HG03159 (cell line): ENCODE measurements around the gene DNAJC4.

Experiments
- ATAC-seq: cut with Tn5 transposase; IDR thresholded peaks from one replicate; pipeline ENCODE4 v1.9.1; 2021; ENCODE audit warnings: mild to moderate bottlenecking, moderate library complexity; ENCODE audit not compliant: unreplicated experiment

Gene DNAJC4, protein sequence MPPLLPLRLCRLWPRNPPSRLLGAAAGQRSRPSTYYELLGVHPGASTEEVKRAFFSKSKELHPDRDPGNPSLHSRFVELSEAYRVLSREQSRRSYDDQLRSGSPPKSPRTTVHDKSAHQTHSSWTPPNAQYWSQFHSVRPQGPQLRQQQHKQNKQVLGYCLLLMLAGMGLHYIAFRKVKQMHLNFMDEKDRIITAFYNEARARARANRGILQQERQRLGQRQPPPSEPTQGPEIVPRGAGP

DNA sequence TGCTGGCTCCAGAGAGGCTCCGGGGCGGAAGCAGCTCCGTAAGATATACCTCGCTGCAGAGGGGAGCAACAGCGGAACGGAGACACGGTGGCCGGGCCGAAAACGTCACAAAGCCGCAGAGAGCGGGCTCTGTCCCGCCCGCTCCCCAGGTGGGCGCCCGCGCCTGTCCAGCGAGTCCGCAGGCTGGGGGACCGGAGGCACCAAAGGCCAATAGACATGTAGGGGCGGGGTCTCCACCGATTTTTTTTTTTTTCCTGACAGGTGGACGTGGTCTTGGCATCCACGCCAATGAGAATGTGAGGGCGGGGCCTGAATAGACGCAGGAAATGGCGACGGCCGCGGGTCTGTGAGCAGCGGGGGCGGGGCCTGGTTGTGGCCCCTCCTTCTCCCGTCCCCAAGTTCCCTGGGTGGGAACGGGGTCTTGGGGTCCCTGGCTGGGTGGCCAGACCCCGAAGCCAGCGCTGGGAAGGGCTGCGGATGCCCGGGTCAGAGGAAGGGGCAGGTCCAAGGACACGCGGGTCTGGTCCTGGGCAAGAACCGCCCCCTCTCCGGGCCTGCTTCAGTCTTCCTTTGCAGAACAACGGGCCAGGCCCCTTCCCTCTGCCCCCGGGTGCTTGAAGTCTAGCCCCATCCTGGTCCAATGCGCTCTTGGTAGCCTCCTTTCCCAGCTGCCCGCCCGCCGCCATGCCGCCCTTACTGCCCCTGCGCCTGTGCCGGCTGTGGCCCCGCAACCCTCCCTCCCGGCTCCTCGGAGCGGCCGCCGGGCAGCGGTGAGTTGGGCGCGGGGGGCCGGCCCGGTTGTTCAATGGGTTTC is at the start of gene DNAJC4:
Gene DNAJC4 (plus strand): TSS at position 378 of the 814 bp plus-strand sequence. CDS start 307 bp downstream, at position 685.
- ATAC-seq = peak; percentile 33

DNA sequence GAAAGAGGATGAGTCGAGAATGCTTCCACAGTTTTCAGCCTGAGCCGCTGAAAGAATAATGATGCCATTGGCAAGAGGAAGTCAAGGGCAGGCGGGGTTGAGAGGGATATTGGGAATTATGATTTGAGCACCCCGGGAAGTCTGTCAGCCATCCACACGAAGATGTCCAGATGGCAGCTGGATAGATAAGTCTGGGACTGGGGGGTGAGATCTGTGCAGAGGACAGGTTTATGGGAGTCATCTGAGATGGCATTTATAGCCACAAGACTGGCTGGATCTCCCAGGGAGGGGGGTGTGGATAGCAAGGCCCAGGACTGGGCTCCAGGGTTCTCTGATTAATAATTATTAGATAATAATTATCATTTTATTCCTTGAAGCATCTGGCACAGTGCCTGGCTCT is 49.5 kb upstream of the DNAJC4 start:
- ATAC-seq = no peak

DNA sequence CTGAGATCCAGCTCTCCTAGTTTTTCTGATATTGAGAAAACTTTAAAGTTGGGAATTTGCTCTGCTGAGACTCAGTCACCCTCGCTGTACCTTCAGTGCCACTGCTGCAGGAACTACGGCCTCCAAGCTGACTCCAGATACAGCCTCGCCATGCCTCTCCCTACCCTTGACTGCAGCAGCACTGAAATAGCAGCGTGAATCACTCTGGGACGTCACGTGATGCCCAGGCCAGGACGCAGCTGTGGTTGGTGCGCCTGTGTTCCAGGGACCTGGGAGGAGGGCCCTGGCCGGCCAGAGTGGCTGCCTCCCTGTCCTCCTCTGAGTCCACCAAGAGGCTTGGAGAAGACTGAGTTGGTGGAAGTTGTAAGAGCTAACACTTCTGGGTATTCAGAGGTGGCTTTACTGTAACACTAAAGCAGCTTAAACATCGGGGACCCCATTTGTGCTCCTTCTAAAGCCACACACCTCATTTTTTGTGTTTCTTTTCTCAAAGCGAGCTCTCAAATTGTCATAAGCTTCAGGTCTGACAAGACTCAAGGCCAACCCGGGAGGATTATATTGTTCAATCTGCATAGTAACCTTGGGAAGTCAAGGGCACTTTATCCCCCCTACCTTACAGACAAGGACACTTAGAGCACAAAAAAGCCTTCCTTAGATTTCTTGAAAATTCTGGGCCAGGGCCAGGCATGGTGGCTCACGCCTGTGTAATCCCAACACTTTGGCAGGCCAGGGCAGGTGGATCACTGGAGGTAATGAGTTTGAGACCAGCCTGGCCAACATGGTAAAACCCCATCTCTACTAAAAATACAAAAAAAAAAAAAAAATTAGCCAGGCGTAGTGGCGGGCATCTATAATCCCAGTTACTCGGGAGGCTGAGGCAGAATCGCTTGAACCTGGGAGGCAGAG is 48.6 kb upstream of the DNAJC4 start:
- ATAC-seq = no peak

DNA sequence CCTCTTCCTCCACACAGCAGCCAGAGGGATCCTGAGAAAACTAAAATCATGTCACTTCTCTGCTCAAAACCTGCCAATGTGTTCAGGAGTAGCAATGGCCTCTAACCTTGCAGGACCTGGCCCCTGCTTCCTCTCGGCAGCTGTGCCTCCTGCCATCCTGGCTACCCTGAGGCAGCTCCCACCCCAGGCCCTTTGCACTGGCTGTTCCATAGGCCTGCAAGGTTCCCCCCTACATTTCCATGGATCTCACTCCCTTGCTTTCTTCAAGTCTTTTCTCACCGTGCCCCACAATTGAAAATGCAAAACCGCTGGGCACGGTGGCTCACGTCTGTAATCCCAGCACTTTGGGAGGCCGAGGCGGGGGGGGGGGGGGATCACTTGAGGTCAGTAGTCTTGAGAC is 46.5 kb upstream of the DNAJC4 start:
- ATAC-seq = no peak

DNA sequence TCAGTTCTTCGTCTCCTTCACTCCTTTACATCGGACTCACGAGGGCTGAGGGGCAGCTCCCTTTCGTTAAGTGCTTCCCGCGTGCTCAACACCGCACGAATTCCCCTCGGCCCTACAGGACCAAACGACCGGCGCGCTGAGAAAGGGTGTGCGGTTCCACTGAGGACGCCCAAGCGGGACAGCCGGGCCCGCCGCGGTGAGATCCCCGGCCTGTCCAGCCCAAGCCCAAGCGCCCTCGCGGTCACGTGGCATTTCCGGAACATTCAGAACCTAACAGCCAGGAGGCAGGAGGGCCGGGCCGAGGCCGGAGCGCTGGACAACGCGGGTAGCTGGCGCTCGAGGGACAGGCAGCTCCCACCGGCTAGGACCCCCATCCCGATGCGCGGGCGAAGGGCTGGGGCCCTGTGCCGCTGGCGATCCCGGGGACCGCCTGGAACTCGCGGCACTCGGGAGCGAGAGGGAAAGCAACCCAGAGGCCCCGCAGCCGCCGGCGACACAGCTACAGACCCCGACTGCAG is 45.1 kb upstream of the DNAJC4 start:
- ATAC-seq = peak; percentile 23

DNA sequence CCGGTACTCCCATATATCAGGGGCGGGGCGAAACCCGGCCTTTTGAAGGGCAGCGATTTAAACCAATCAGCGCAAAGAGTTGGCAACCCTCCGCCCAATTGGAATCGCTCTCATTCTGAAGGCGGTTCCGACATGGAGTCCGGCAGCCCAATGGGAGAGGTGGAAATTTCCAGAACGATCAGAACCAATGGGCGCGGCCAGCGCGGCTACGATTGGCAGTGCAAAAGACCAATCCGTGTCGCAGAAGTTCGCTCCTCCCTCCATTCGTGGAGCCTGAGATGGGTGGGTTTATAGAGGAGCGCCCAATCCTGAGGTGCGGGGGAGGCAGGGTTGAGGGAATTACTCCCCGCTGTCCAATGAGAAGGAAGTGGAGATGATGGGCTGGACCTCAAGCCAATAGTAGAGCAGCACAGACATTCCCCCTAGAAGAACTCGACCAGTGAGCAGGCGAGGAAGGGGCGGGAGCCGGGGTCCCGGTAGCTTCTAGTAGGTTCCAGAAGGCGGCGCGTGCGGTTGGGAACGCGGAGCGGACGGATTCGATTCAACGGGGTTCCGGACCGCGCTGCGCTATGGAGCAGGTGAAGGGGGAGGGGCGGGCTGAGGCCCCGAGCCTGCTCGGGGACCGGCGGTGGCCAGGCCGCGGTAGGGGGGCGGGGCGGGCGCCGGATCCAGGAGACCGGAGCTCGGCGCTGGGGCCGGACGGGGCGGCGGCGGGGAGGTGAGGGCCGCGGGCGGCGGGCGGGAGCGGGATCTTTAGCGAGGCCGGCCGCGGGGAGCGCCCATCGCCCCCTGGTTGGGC is 44.5 kb upstream of the DNAJC4 start, which contains the start of gene STIP1:
Gene STIP1 (plus strand): TSS at position 479 of the 799 bp plus-strand sequence. CDS start 91 bp downstream, at position 570.
- ATAC-seq = peak; percentile 85

DNA sequence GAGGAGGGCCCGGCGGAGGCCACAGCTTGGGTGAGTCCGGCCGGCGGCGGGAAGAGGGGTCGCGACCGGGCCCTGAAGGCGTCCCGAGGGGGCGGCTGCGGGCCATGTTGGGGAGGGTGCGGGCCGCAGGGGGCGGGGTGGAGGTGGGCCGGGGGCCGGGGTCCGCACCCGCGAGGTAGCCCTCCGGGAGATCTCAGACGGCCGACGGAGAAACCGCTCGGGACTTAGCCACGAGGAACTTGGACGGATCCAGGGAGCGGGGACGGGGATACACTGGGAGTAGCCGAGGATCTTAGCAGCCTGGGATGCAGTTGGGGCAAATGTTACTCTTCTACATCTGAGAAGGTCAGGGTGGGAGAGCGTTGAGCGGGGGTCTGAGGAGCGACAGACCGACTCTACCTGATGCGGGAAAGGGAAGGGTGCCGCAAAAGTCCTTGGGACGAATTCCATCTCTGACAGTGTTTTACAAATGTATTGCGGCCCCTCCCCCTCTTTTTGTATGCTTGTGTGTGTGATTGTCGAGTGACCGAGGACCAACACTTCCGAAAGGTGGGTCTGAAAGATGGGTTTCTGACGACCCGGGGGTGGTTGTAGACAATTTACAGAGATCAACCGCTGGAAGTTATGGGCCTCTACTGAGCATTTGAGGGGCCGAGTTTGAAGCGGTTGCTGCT is 43.7 kb upstream of the DNAJC4 start:
- no peak for ATAC-seq

DNA sequence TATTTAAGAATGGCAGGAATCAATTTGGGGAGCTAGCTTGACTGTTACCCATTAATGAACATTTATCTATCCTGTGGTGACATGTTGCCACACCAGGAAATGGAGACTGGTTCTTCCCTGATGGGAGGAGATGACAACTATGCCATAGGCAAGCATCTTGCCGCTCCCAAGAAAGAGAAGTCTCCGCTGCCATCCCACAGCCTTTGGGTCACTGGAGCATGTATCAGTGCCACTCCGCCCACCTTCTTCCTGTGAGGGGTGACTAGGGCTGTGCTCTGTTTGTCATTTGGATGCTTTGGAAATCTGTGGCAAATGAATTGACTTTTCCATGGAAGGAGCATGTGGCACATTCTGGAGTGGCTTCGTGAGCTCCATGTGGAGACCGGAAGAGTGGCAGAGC is 37.9 kb upstream of the DNAJC4 start:
- ATAC-seq = no peak

DNA sequence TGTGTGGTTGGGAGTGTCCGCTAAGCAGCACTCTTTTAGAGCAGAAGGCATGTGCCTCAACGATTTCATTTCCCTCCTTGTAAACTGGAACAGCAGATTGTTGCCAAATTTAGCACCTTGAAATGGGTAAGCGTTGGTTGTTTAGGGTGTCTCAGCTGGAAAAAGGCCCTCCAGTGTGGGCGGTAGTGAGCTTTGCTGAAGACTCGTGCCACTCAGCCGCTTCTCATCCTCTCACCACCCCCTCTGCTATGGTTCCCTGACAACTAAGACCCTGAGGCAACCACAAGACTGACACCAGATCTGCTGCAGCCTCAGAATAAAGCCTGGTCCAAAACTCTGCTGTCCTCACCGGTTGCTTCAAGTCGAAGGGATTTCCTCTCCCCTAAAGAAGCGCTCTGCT is 33.7 kb upstream of the DNAJC4 start:
- no peak for ATAC-seq

DNA sequence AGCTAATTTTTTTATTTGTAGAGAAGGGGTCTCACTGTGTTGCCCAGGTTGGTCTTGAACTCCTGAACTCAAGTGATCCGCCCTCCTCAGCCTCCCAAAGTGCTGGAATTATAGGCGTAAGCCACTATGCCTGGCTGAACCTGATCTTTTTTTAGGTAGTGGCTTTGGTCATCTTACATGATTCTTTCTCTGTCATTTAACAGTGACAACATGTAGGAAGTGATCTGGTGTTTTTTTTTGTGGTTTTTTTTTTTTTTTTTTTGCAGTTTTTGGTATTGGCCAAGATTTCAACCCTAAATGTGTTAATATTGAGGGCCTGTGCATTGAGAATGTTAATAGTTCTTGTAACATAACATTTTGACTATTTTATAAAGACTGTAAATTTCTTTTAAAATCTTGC is 31.8 kb upstream of the DNAJC4 start:
- no peak for ATAC-seq

DNA sequence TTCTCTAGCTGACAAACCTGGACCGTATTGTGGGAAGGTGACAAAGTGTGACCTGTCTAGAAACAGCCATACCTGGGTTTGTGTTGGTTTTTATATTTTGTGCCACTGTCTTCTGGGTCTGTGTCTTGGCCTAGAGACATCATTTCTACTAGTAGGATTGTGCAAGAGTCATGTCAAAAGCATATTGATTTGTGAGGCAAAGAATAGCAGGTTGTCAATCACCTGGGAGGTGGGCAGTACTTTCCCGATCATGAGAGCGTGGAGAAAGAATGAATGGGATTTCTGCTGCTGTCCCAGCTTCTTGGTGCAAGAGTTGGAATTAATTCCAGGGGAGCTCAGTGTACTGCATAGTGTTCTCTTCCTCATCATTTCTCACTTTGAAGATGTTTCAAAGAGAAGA is 28.8 kb upstream of the DNAJC4 start:
- ATAC-seq = no peak

DNA sequence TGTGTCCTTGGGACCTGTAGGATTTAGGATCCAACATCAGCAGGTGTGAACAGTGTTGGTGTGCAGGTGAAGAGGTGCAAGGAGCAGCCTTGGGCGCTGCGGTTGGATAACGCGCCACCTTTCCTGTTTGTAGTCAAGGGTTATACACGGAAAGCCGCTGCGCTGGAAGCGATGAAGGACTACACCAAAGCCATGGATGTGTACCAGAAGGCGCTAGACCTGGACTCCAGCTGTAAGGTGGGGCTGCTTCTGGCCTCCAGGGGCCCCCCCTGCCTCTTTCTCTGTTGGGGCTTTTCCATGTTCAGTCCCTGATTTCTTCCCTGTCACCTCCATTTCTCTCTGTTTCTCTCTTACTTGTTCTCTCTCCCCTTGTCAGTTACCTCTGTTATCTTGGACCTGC is 27.4 kb upstream of the DNAJC4 start:
- ATAC-seq = no peak

DNA sequence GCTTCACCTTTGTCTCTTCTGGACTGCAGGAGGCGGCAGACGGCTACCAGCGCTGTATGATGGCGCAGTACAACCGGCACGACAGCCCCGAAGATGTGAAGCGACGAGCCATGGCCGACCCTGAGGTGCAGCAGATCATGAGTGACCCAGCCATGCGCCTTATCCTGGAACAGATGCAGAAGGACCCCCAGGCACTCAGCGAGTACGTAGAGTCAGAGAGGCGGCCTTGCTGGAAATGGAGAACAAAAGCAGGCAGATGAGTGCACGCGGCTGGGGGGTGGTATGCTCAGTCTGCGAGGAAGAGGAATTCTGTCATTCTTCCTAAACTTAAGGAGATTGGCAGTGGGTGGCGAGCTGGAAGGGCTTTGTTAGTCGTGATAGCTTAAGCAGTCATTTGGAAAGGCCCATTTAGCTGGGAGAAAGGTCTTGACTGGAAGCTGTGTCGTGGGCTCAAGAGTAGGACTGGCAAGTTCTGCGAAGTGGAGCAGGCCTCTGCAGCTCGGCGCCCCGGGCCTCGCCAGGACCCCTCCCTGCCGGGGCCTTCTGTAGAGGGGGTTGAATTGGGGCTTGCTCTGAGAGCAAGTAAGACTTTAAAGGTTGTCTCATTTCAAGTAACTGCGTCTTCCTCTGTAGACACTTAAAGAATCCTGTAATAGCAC is 26.8 kb upstream of the DNAJC4 start:
- no peak for ATAC-seq

DNA sequence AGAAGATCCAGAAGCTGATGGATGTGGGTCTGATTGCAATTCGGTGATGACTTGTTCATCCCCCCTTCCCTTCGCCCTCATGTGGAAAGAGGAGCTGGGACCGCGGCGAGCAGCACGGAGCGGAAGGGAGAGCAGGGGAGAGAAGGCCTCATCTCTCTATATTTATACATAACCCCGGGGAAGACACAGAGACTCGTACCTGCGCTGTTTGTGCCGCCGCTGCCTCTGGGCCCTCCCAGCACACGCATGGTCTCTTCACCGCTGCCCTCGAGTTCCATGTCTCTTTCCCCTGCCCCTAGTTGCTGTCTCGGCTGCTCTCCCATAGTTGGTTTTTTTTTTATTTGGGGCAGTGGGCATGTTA is 26.3 kb upstream of the DNAJC4 start:
- no peak for ATAC-seq

DNA sequence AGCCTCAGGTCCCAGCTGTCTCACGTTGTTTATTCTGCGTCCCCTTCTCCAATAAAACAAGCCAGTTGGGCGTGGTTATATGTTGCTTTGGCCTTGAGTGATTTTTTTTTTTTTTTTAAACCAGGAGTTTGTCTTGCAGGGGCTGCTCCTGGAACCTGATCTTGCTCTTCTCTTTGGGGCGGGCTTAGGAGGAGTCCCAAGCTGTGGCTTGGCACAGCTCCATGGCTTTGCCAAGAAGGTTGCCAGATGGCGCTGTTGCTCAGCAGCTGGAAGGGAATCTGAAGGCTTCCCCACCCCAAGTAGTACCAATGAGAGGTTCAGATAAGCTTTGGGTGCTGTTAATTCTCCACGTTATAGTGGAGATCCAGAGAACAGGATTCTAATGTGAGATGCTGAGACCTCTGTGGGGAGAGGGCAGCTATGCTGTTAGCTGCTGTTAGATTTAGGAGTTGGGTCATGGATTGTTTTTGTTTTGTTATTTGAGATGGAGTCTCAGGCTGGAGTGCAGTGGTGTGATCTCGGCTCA is 25.8 kb upstream of the DNAJC4 start:
- ATAC-seq = no peak

DNA sequence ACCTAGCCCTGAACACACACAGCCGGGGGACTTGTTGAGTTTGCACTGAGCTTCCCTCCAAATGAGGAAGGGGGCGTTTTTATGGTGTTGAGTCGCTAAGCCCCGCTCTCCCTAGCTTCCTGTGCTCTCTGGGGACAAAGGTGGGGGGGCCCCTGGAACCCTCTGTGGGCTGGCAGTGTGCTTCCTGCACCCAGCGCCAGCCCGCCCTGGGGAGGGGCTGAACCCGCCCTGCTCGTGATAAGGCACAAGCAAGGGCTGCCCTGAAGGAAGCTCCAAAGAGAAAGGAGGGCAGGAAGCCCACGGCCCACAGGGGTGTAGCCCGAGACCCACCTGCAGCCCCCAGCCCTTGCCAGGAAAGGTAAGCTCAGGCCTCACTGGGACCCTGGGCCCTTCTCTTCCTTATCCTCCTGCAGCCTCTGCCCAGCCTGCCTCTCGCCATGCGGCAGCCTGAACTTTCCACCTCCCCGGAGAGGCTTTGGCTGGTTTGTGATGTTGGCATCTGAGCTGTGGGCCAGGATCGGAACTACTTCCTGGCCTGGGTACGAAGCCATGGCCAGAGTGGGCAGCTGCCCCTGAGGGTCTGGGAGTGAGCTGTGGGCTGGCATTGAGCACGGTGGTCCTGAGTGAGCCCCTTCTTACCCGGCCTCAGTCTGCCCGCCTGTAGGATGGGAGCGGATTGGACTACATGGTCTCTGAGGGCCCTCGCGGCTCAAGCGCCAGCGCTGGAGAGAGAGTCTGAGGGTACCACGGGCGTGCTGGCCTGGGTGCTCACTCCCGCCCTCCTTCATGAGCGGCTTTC is 23.7 kb upstream of the DNAJC4 start, which contains the start of gene FERMT3:
Gene FERMT3 (plus strand): TSS at position 265 of the 799 bp plus-strand sequence. CDS start 644 bp downstream, outside the sequence.
- ATAC-seq = no peak

DNA sequence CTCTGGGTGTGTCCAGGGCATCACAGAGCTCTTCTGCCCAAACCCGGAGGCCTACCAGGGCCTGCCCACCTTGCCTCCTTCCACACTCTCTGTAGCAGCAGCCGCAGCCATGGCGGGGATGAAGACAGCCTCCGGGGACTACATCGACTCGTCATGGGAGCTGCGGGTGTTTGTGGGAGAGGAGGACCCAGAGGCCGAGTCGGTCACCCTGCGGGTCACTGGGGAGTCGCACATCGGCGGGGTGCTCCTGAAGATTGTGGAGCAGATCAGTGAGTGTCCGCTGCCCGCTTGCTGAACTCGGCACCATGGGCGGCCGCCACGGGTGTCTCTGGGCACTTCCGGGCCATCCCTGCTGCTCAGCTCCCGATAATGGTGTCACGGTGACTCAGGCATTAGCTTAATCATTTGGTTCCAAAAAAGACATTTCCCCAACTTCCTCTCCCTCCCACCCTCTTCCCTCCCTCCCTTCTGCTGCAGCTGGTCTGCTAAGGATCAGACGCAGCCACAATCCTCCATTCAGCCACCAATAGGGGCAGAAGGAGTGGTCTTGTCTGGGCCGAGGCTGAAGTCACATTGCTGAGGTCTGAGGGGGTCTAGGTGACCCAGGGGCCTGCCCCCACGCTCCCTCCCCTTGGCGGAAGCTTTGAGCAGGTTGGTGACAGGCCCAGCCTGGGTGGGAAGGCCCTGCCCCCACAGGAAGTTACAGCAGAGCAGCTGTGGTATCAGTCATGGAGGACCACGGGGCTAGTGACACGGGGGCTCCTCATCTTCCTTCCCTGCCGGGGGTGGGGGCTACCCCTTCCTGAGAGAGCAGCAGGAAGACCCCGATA is 22.9 kb upstream of the DNAJC4 start:
- peak; percentile 53 for ATAC-seq
